ENCODE measurements around the gene PAX6. TPM values are rescaled to one million over a fixed set of nuclear protein-coding genes. Genes with fewer than 3 reads are reported as not detected.
A peak's percentile ranks its signal among the peaks of the same experiment; 100 is the strongest.

PAX6 gene
- total RNA-seq, 2 experiments from 2014 or later = not detected

DNA sequence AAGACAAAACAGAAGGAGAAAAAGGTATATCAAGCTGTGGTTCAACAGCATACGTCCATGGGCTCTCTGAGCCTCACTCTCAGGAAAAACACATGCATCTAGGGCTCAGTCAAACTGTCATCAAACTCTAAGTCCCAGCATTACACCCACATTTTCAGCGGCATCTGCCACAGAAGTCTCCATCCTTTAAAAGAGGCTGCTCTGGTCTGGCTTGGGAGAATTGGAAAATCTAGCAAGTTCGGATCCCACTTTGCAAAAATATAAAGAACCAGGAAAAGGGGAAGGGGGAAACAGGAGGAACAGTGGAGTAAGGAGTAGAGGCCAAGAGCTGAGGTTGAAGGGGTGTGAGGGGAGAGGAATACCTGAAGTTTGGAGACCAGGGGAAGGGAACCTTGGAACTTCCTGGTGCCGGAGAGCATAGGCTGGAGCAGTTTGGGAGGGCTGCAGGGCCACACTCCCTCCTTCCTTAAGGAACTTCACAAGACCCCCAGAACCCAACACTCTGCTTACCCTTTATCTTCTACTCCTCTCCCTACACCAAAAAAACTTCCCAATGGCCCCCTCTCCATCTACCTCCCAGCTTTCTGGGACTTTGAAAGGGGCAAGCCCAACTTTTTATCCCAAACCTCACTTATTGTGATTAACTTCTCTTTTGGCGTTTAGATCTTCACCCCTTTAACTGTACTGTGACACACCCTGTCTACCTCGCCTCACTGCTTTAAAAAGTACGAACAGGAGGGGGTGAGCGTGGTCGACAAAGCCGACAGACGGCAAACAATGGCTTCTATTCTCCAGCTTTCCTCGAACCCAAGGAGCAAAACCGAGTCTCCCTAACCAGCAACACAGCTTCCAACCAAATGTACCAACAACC, 4.0 kb downstream of the PAX6 start:
- Mint-ChIP-seq H3K27me3 (peaks cover 91% of the 10 kb centered on the region), H3K27ac (no peak overlapping the region), H3K4me1 (peaks cover 45% of the 10 kb centered on the region), H3K36me3 (peaks cover 7% of the 10 kb centered on the region), H3K9me3 (peaks cover 13% of the 10 kb centered on the region), H3K4me3 (no peak overlapping the region)
- no peak for DNase-seq

DNA sequence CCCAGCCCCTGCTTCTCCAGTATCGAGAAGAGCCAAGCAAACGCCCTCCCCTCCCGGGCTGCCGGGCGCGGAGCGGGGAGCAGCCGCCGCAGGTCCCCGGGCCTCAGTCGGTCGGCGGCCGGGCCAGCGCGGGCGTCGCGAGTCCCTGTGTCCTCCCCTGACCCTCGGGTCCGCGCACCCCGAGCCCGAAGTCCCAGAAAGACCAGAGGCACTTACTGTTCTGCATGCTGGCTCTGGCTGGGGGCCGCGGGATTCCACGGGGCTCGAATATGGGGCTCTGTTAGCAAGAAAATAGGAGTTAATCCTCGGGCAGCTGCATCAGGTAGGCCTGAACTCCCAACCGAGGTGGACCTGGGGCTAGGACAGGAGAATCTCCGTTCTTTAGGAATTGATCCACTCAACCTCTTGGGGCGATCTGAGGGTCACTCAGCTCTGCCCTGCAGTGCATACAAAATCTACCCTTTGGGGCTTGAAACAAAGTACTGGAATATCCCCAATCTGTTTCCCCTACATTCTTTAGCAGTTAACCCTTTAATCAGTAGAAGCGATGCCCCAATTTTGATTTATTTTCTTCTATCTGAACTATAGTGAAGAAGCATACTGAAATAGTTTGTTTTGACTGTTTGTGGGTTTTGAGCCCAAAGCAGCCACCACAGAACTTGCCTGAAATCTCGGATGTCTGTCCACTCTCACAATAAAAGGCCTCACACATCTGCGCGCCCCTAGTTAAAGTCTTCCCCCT, 4.8 kb downstream of the PAX6 start:
- H3K4me3 Mint-ChIP-seq = no peak overlapping the region
- H3K27ac Mint-ChIP-seq = no peak overlapping the region
- H3K9me3 Mint-ChIP-seq = peaks cover 15% of the 10 kb centered on the region
- H3K36me3 Mint-ChIP-seq = peaks cover 8% of the 10 kb centered on the region
- H3K27me3 Mint-ChIP-seq = peaks cover 94% of the 10 kb centered on the region
- no peak for DNase-seq
- H3K4me1 Mint-ChIP-seq = peaks cover 43% of the 10 kb centered on the region

DNA sequence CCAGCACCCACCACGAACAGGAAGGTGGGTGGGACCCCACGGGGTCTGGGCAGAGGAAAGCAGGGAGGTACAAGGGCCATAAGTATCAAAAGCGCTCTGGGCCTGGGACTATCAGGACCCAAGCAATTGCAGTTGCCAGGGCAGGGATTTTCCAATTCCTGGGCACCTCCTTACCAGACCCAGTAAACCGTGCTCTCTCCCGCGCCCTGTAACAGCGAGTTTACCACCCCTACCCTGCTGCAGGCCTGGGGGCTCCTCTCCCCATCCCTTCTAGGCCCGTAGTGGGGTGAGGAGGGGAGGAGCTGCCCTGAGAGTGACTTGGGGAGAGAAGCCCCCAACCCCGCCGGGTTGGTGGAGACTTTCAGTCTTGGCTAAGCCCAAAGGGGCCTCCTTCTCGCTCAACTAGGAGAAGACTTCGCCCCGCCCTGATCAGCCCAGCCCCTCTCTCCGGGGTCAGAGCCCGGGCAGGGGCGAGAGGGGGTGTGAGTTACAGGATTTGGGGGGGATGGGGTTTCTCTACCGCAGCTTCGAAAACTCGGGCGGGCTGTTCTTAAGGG, 5.4 kb downstream of the PAX6 start:
- peaks cover 19% of the 10 kb centered on the region for H3K9me3 Mint-ChIP-seq
- DNase-seq = no peak
- H3K4me3 Mint-ChIP-seq = no peak overlapping the region
- peaks cover 94% of the 10 kb centered on the region for H3K27me3 Mint-ChIP-seq
- H3K27ac Mint-ChIP-seq = no peak overlapping the region
- peaks cover 12% of the 10 kb centered on the region for H3K36me3 Mint-ChIP-seq
- H3K4me1 Mint-ChIP-seq = peaks cover 41% of the 10 kb centered on the region

DNA sequence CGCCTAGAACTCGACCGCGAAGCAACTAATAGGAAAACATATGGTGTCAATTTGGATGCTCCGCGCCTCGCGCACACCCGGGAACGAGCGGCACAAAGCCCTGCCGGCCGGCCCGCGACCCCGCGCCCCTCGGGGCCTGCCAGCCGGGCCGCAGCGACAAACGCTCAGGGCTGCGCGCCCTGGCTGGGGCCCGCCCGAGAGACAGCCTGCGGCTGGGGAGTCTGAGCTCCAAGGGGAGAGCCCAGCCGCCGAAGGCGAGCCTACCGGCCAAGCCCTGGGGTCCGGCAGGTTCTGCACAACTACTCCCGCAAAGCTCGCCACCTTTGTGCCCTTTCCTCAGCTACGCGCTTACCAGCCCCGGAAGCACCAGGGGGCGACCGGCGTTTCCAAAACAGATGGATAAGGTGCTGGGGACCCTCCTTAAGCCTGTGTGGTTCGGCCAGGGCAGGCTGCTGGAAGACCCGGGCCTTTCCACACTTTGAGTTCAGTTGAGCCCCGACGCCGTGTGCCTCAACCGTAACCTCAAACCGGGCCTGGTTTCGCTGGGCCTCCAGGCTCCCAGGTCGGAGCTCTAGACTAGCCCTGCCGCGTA, 6.0 kb downstream of the PAX6 start:
- peaks cover 22% of the 10 kb centered on the region for H3K9me3 Mint-ChIP-seq
- H3K27ac Mint-ChIP-seq = peak overlapping the region; percentile 48
- peak overlapping the region; percentile 71 for H3K4me3 Mint-ChIP-seq
- peaks cover 15% of the 10 kb centered on the region for H3K36me3 Mint-ChIP-seq
- DNase-seq = no peak
- peaks cover 97% of the 10 kb centered on the region for H3K27me3 Mint-ChIP-seq
- H3K4me1 Mint-ChIP-seq = peaks cover 43% of the 10 kb centered on the region

DNA sequence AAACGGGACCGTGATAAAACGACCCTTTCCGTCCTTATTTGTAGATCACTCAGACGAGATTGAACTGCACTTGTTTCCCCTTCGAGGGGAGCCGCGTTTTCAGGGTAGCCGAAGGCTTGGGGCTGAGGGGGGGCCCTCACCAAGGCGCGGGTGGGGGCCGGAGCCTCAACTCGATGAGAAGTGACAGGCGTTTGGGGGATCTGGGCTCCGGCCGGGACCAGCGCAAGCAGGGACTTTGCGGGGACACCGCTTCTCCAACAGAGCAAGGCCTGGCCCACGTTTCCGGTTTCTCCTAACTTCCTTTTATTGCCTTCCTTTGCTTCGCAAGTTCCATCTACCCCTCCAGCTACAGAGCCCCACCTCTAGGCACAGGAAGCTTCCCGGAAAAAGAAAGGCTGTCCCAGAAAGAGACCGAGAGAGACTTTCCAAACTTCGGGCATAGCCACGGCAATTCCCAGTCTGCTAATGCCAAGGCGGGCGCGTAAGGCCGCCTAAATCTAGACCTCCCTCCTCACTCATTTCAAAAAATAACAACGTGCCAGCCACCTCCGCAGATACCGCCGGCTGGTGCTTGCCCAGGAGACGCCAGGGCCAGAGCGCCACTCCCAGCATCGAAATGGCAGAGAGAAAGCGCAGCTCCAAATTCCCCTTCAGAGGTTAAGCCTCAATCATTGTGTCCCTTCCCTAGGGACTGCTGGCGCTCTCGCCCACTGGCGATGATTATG, 6.6 kb downstream of the PAX6 start:
- Mint-ChIP-seq H3K4me3 (peak overlapping the region; percentile 71), H3K27me3 (peaks cover 97% of the 10 kb centered on the region), H3K4me1 (peaks cover 44% of the 10 kb centered on the region), H3K27ac (peak overlapping the region; percentile 48), H3K9me3 (peaks cover 26% of the 10 kb centered on the region), H3K36me3 (peaks cover 17% of the 10 kb centered on the region)
- no peak for DNase-seq

DNA sequence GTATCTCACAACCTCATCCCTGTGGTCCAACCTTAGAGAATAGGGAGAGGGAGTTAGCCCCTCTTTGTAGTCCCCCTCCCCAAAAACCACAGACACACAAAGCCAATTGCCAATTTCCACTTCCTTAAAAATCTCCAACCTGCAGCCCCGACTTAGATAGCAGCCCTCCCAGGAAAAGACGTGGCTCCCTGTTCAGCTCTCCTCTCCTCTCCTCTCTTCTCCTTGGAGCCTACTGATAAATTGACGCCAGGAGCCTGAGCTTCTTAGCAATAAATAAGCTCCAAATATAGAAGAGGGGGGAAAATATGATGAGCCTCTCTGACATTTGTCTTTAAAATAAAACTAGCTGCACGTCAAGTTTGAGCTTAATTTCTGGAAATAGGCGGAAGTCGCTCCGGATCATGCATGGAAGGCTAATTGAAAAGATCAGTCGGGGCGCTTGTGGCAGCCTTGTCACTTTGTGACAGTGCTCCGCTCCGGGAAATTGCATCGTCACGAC, 7.3 kb downstream of the PAX6 start:
- Mint-ChIP-seq H3K4me3 (peak overlapping the region; percentile 71), H3K36me3 (peaks cover 19% of the 10 kb centered on the region), H3K4me1 (peaks cover 38% of the 10 kb centered on the region), H3K27ac (peak overlapping the region; percentile 48), H3K9me3 (peaks cover 26% of the 10 kb centered on the region), H3K27me3 (peaks cover 97% of the 10 kb centered on the region)
- DNase-seq = no peak

DNA sequence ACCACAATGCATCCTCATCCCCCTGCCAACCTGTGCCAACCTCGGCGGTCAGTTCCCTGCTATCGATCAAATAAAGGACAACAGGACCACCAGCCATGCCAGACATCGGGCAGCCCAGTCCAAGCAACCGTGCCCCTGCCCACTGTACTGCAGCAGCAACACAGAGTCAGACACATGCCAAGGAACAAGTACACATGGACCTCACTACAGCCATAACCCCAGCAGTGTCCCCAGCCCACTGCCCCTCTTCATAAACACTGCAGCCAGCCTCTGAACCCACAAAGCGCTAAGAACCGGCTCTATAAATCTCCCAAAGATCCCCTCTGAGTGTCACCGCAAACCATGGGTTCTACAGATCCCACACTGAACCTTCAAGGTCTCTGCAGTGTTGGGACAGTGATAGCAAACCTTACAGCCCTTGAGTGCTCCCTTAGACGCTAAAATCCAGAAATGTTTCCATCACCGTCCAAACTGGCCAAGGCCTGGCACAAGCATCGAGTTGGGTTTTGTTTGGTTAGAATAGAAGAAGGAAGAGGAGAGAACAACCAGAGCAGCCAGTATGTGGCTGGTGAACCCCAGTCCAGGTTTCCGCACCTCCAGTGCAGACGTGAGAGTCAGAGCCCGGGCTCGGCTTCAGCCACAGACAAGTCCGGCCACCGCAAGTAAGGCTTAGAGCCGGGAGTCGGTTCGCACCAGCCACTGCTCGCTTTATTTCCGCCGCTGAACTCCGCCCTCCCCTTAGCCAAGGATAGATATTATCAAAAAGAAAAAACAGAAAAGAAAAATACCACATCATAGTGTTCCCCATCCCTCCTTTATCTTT, 7.9 kb downstream of the PAX6 start:
- DNase-seq = no peak
- Mint-ChIP-seq H3K27me3 (peaks cover 97% of the 10 kb centered on the region), H3K36me3 (peaks cover 19% of the 10 kb centered on the region), H3K9me3 (peaks cover 26% of the 10 kb centered on the region), H3K27ac (no peak overlapping the region), H3K4me1 (peaks cover 35% of the 10 kb centered on the region), H3K4me3 (peak overlapping the region; percentile 16)

DNA sequence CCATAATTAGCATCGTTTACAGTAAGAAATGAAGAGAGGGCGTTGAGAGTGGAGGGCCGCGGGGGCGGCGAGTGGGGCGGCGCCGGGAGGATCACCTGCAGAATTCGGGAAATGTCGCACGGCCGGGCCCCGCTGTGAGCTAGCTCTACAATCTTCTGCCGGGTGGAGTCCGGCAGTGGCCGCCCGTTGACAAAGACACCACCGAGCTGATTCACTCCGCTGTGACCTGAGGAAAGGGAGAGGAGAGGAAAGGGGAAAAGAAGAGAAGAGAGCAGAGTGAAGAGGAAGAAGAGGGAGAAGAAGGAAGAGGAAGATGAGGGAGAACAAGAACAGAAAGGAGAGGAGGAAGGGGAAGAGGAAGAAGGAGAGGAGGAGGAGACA, 8.5 kb downstream of the PAX6 start:
- no peak overlapping the region for H3K4me3 Mint-ChIP-seq
- no peak overlapping the region for H3K27ac Mint-ChIP-seq
- H3K36me3 Mint-ChIP-seq = peaks cover 20% of the 10 kb centered on the region

DNA sequence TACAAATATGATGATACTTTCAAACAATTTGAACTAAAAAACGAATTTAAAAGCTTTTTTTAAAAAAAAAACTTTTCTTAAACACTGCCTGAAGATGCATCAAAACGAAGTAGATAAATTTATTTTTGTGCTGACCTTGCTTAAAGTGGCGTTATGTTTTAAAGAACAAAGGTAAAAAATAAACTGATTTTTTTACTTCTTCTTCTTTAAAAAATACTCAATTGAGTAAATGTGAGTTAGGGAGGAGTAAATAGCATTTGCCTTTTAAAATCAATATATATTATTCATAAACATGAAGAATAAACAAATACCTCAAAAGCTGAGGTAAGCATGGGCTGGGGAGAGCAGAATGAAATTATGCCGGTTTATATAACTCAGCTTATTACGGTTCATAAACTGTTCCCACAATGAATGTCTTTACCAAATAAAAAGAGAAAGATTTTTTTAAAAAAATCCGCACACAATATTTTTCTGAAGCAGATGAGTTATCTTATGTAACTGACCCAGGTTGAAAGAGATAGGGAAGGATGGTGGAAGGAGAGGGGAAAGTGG, 9.0 kb downstream of the PAX6 start:
- DNase-seq = no peak
- peaks cover 39% of the 10 kb centered on the region for H3K4me1 Mint-ChIP-seq
- no peak overlapping the region for H3K27ac Mint-ChIP-seq
- no peak overlapping the region for H3K4me3 Mint-ChIP-seq
- peaks cover 97% of the 10 kb centered on the region for H3K27me3 Mint-ChIP-seq
- H3K9me3 Mint-ChIP-seq = peaks cover 31% of the 10 kb centered on the region
- H3K36me3 Mint-ChIP-seq = peaks cover 20% of the 10 kb centered on the region

More for the DNA sequence above, 8.5 kb downstream of the PAX6 start:
- DNase-seq = no peak
- peaks cover 29% of the 10 kb centered on the region for H3K9me3 Mint-ChIP-seq
- peaks cover 97% of the 10 kb centered on the region for H3K27me3 Mint-ChIP-seq
- H3K4me1 Mint-ChIP-seq = peaks cover 38% of the 10 kb centered on the region

DNA sequence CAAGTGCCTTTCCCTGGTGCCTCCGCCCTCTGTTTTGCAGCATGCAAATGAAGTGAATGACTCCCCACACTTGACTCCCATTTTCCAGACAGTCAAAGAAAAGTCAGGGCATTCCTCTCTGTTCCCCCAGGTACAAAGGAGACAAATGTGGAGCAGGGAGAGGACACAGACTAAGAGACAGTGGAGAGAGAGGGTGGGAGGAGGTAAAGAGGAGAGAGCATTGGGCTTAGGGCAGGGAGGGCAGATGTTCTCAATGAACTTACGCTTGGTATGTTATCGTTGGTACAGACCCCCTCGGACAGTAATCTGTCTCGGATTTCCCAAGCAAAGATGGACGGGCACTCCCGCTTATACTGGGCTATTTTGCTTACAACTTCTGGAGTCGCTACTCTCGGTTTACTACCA, 9.8 kb downstream of the PAX6 start:
- H3K27me3 Mint-ChIP-seq = peaks cover 97% of the 10 kb centered on the region
- peaks cover 20% of the 10 kb centered on the region for H3K36me3 Mint-ChIP-seq
- no peak overlapping the region for H3K4me3 Mint-ChIP-seq
- peaks cover 40% of the 10 kb centered on the region for H3K4me1 Mint-ChIP-seq
- no peak for DNase-seq
- H3K27ac Mint-ChIP-seq = no peak overlapping the region
- peaks cover 30% of the 10 kb centered on the region for H3K9me3 Mint-ChIP-seq

DNA sequence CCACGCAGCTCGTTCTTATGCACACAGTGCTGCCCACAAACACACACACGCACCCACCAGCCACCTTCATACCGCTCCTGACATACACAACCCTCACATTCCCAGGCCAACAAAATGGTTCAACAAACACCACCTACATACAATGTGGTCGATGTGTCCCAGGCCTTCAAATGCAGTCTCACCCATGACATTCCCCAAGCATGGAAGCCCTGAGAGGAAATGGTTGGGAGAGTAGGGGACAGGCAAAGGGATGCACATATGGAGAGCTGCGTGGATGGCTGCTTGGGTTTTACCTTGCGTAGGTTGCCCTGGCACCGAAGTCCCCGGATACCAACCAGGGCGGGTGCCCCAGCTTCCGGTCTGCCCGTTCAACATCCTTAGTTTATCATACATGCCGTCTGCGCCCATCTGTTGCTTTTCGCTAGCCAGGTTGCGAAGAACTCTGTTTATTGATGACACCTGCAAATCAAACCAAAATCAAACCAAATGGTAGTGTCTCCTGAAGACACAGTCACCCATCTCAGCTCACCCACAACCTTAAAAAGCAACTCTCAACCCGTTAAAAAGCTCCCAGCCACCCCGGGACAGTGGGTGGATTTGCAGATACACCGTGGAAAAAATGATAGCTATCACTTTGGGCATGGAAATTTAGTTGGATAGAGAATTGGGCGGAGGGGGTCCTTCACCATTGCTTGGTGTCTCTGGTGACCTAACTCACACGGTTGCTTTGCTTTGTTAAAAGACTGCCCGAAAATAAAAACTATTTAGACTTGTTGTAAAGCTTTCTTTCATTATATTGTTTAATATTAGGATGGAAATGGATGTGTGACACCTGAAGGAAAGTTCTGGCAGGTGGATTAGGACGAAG, 10.5 kb downstream of the PAX6 start:
- DNase-seq = no peak
- Mint-ChIP-seq H3K4me3 (peak overlapping the region; percentile 54), H3K27ac (no peak overlapping the region), H3K27me3 (peaks cover 98% of the 10 kb centered on the region), H3K4me1 (peaks cover 40% of the 10 kb centered on the region), H3K9me3 (peaks cover 30% of the 10 kb centered on the region), H3K36me3 (peaks cover 20% of the 10 kb centered on the region)

DNA sequence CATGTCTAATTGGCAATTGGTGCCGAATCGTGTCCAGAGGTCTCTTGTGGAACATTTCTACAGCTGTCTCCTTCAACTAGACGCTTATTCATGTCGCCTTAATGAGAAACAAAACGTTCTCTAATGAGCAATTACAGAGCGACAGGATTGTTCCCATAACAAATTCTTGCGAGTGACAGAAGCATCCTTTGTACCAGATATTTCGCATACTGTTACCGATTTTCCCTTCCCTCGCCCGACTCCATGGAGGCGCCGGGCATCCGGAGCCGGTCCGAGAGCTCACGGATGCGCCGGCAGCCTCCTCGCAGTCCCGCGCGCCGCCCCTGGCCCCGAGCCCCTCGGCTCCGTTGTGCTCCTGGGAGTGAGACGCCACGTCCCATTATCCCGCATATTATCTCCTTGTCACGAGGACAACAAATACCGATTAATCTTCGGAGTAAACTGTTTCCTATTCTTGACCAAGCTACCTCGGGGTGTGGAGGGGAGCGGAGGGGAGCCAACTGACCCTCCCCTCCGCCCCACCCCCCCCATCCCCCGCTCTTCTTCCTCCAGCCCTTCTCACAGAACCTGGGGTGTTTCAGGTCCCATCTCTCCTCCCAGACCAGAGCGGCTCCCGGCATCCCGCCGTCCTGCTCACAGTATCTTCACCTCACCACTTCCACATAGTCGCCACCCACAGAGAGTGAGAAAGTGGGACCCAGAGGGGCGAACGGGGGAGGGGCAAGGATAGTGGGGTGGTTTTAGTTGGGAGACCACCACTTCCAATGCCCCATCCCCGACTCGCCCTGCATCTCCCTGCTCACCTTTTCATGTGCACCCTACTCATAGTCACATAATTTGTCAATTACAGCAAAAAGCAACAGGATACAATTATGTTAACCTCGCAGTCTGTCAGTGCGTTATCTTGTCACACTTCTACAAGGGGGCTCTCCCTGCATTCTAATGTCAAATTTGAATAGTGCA, 11.4 kb downstream of the PAX6 start:
- H3K9me3 Mint-ChIP-seq = peaks cover 30% of the 10 kb centered on the region
- peak overlapping the region; percentile 56 for H3K27ac Mint-ChIP-seq
- H3K4me3 Mint-ChIP-seq = peak overlapping the region; percentile 54
- H3K4me1 Mint-ChIP-seq = peaks cover 38% of the 10 kb centered on the region
- H3K36me3 Mint-ChIP-seq = peaks cover 18% of the 10 kb centered on the region
- peaks cover 100% of the 10 kb centered on the region for H3K27me3 Mint-ChIP-seq
- DNase-seq = no peak

Measured in activated naive CD8-positive, alpha-beta T cell treated with anti-CD3 and anti-CD28 coated beads for 36 hours (primary cell).